ENCODE measurements around the gene TOP3B. TPM values are rescaled to one million over a fixed set of nuclear protein-coding genes. Genes with fewer than 3 reads are reported as not detected.
A peak's percentile ranks its signal among the peaks of the same experiment; 100 is the strongest.
"Not testable (repeated sequence)": the region's sequence is repeated elsewhere in the genome, so short reads cannot be mapped to it uniquely, and the experiment has no call there.

The TOP3B gene
- total and polyA plus RNA-seq, 9 of the 15 experiments (the other 6 are each of a cell fraction or from before 2014, with no cell fraction given) = 3.0 to 188 (median 112) TPM

GRCh38 chr22:21914033-21914642 is 68.4 kb downstream of the TOP3B start (continued):
- TF ChIP-seq SMC3 (conservative IDR thresholded peaks at IDR 0.05; ENCODE audit: insufficient read depth, low read depth, low read length) = 0 out of 2 replicates have a peak, but pooled peaks have one; percentile 11
- 0 out of 2 replicates have a peak, but pooled peaks have one; percentile 7 for TF ChIP-seq TSC22D4 (tag; IDR thresholded peaks at IDR 0.05)
- TF ChIP-seq BCOR (IDR thresholded peaks at IDR 0.05) = peak; percentile 49; the same call in 1 of the 2 replicates

- H3K4me3 ChIP-seq; H3K27me3 ChIP-seq (ENCODE audit: control insufficient read depth in 2 of 2, insufficient read depth in 2 of 2, low read length in 2 of 2); H3K79me2 ChIP-seq (ENCODE audit: control insufficient read depth, insufficient read depth, low read length); H3K36me3 ChIP-seq (ENCODE audit: control insufficient read depth, insufficient read depth, low read length); H3K9ac ChIP-seq (ENCODE audit: insufficient read depth in 1 of 2, low read depth in 2 of 2, low read length in 2 of 2); H2AFZ ChIP-seq (ENCODE audit: low read depth, low read length); intact Hi-C loops (cut with micrococcal nuclease); in situ Hi-C loops (cut with MboI); H3K27ac ChIP-seq (ENCODE audit: extremely low read depth, low read depth, low read length); H4K20me1 ChIP-seq (replicated peaks; ENCODE audit: control insufficient read depth, insufficient read depth, low read length); ATAC-seq; FAIRE-seq; H3K4me2 ChIP-seq (ENCODE audit: insufficient read depth, low read length); H3K9me3 ChIP-seq (replicated peaks; ENCODE audit: control insufficient read depth, insufficient read depth, low read depth, low read length); H3K9me1 ChIP-seq (ENCODE audit: control insufficient read depth, insufficient read depth, low read length); BruUV-seq (replicated peaks); TF ChIP-seq ATF3 (IDR thresholded peaks at IDR 0.05); JUN (IDR thresholded peaks at IDR 0.05; ENCODE audit: borderline replicate concordance, low read depth, low read length); NR2C1 (IDR thresholded peaks at IDR 0.05): not testable (repeated sequence)
- CTCF ChIA-PET (ENCODE audit: low intra/inter-chr PET ratio) = interaction anchor here (0.7 kb wide), 2 partner anchors 198 to 205 kb away, joined by 4 read pairs; no protein-coding TSS in a partner anchor
- 15% methylated on average over 4 of the region's 4 CpGs for WGBS (ENCODE audit: insufficient coverage, low coverage, missing lambda C conversion rate)
- peak in 3 of 4 experiments; percentile 51 to 70 (median 57) for DNase-seq (ENCODE audit: extremely low read depth in 1 of 4, low spot score in 3 of 4)
- POLR2A ChIA-PET = interaction anchor here (0.6 to 49.7 kb wide), 9 partner anchors 8 to 244 kb away, joined by 3 to 1041 read pairs (median 4); partner anchors contain the start of genes PPIL2 and PPM1F
- H3K4me1 ChIP-seq (replicated peaks in 1 of 2; ENCODE audit: control insufficient read depth in 2 of 2, insufficient read depth in 2 of 2, low read length in 2 of 2) = peaks cover 0 to 16% of the 10 kb centered on the region in 2 experiments; a peak in 4 of 5 replicates
- TF ChIP-seq STAT6 (CRISPR knock-in tag; IDR thresholded peaks at IDR 0.05) = peak; percentile 94
- peak; percentile 55; the same call in 1 of the 2 replicates for TF ChIP-seq MAFG (tag; conservative IDR thresholded peaks at IDR 0.05)
- TF ChIP-seq TEAD1 (CRISPR knock-in tag; IDR thresholded peaks at IDR 0.05) = peak in 1 of 2 experiments; percentile 28; a peak in 1 of 4 replicates
- peak; percentile 9; the same call in 1 of the 2 replicates for TF ChIP-seq ATF3 (CRISPR knock-in tag; conservative IDR thresholded peaks at IDR 0.05)
- TF ChIP-seq SP1 (CRISPR knock-in tag; IDR thresholded peaks at IDR 0.05) = peak; percentile 47; the same call in 1 of the 2 replicates
- TF ChIP-seq JUN (CRISPR knock-in tag; IDR thresholded peaks at IDR 0.05; ENCODE audit: borderline replicate concordance) = 0 out of 2 replicates have a peak, but pooled peaks have one; percentile 55
- TF ChIP-seq NR2C1 (tag; IDR thresholded peaks at IDR 0.05) = 0 out of 2 replicates have a peak, but pooled peaks have one; percentile 18
- TF ChIP-seq ZNF316 (IDR thresholded peaks at IDR 0.05) = peak; percentile 75
- 0 out of 2 replicates have a peak, but pooled peaks have one; percentile 3 for TF ChIP-seq HINFP (tag; conservative IDR thresholded peaks at IDR 0.05; ENCODE audit: low read depth)
Observed at GRCh38 chr22:21910367-21910766, 72.2 kb downstream of the TOP3B start.
